SH-SY5Y (cell line): ENCODE results near the gene MCCD1.

ENCODE experiments used
- GATA2 ChIP-seq: IDR thresholded peaks from 2 replicates; pipeline ENCODE4 v1.6.1; 2011; ENCODE audit warnings: mild to moderate bottlenecking, low read depth, low read length
- GATA3 ChIP-seq: IDR thresholded peaks from 2 replicates; pipeline ENCODE4 v1.6.1; 2011; ENCODE audit warnings: low read depth, mild to moderate bottlenecking, low read length, moderate library complexity

GRCh38 chr6:31556307-31556706 is 27.5 kb downstream of the MCCD1 start:
- TF ChIP-seq GATA3 (no peak), GATA2 (no peak)
